Measurements from ENCODE around the gene DENND2A.

- TF ChIP-seq YY1 (IDR thresholded peaks at IDR 0.05; ENCODE audit: insufficient read depth, insufficient read length): no peak
- no peak for TF ChIP-seq ZNF274 (IDR thresholded peaks at IDR 0.05; ENCODE audit: low read depth, low read length)
Observed at GRCh38 chr7:140619176-140619575, 21.4 kb downstream of the DENND2A start.
